ENCODE measurements around the gene DNAJB2. TPM values are rescaled to one million over a fixed set of nuclear protein-coding genes. Genes with fewer than 3 reads are reported as not detected.

Gene DNAJB2
- total RNA-seq, 2 experiments from 2014 or later: 49.9 to 58.7 TPM

- ChIA-PET POLR2A (interaction anchor here (1.2 to 6.0 kb wide), 2 partner anchors 11 to 14 kb away, joined by 3 to 28 read pairs; partner anchors contain the start of genes GLB1L and STK16), CTCF (ENCODE audit: unreplicated experiment) (no interaction called here)
- DNase-seq (ENCODE audit: low spot score): no peak
- H3K9me3 ChIP-seq (ENCODE audit: low read length): no peaks in the 10 kb centered on the region
- no peak for TF ChIP-seq EZH2phosphoT487 (IDR thresholded peaks at IDR 0.05; ENCODE audit: borderline replicate concordance, low read depth, low read length)
- no peak for TF ChIP-seq CTCF (conservative IDR thresholded peaks at IDR 0.05; ENCODE audit: low read length)
- no peaks in the 10 kb centered on the region for H4K20me1 ChIP-seq (ENCODE audit: insufficient read depth, low read length)
- peaks cover 78% of the 10 kb centered on the region for H3K36me3 ChIP-seq (ENCODE audit: insufficient read depth, low read length)
- H3K9me2 ChIP-seq (ENCODE audit: insufficient read depth, low read length): no peaks in the 10 kb centered on the region
- H3K4me1 ChIP-seq (ENCODE audit: insufficient read depth, low read length, poor library complexity, severe bottlenecking): peaks cover 8% of the 10 kb centered on the region
- BruUV-seq (replicated peaks): no TSS peak
- H3K4me2 ChIP-seq (ENCODE audit: low read length): no peak overlapping the region
- H2AFZ ChIP-seq (ENCODE audit: low read length): no peak overlapping the region
- H3K4me3 ChIP-seq (ENCODE audit: low read depth, low read length, poor library complexity, severe bottlenecking): no peak overlapping the region
- H3K79me2 ChIP-seq (ENCODE audit: insufficient read depth, low read depth, low read length): peaks cover 19% of the 10 kb centered on the region; the same call in 1 of the 2 replicates
- intact Hi-C loops (cut with micrococcal nuclease; ENCODE audit: unreplicated experiment): no loop called here
- no peak overlapping the region for H3K27ac ChIP-seq (ENCODE audit: low read depth, low read length, poor library complexity, severe bottlenecking)
Observed at GRCh38 chr2:219234331-219234730, 44.8 kb upstream of the DNAJB2 start.

GRCh38 chr2:219243291-219243761 is 35.8 kb upstream of the DNAJB2 start:
- BruUV-seq (replicated peaks): no TSS peak
- TF ChIP-seq CTCF (conservative IDR thresholded peaks at IDR 0.05; ENCODE audit: low read length) (no peak), EZH2phosphoT487 (IDR thresholded peaks at IDR 0.05; ENCODE audit: borderline replicate concordance, low read depth, low read length) (no peak)
- DNase-seq (ENCODE audit: low spot score): no peak
- intact Hi-C loops (cut with micrococcal nuclease; ENCODE audit: unreplicated experiment): no loop called here
- CTCF ChIA-PET (ENCODE audit: unreplicated experiment): no interaction called here
- Histone ChIP-seq H4K20me1 (ENCODE audit: insufficient read depth, low read length) (no peaks in the 10 kb centered on the region), H3K79me2 (ENCODE audit: insufficient read depth, low read depth, low read length) (peaks cover 25% of the 10 kb centered on the region; the same call in 1 of the 2 replicates), H3K4me2 (ENCODE audit: low read length) (no peak overlapping the region), H3K4me1 (ENCODE audit: insufficient read depth, low read length, poor library complexity, severe bottlenecking) (peaks cover 34% of the 10 kb centered on the region), H2AFZ (ENCODE audit: low read length) (no peak overlapping the region), H3K9me3 (ENCODE audit: low read length) (no peaks in the 10 kb centered on the region), H3K27ac (ENCODE audit: low read depth, low read length, poor library complexity, severe bottlenecking) (no peak overlapping the region), H3K9me2 (ENCODE audit: insufficient read depth, low read length) (no peaks in the 10 kb centered on the region), H3K4me3 (ENCODE audit: low read depth, low read length, poor library complexity, severe bottlenecking) (no peak overlapping the region), H3K36me3 (ENCODE audit: insufficient read depth, low read length) (peaks cover 30% of the 10 kb centered on the region)
- POLR2A ChIA-PET: no interaction called here

GRCh38 chr2:219244789-219245147 is 34.4 kb upstream of the DNAJB2 start:
- intact Hi-C loops (cut with micrococcal nuclease; ENCODE audit: unreplicated experiment): loop anchor here (1.0 kb wide), 1 partner anchor 37 kb away; no protein-coding TSS in a partner anchor
- Histone ChIP-seq H3K9me3 (ENCODE audit: low read length) (no peaks in the 10 kb centered on the region), H3K4me2 (ENCODE audit: low read length) (peak overlapping the region; percentile 93), H3K79me2 (ENCODE audit: insufficient read depth, low read depth, low read length) (peaks cover 31% of the 10 kb centered on the region; the same call in 1 of the 2 replicates), H3K9me2 (ENCODE audit: insufficient read depth, low read length) (no peaks in the 10 kb centered on the region), H3K4me1 (ENCODE audit: insufficient read depth, low read length, poor library complexity, severe bottlenecking) (peaks cover 48% of the 10 kb centered on the region), H4K20me1 (ENCODE audit: insufficient read depth, low read length) (no peaks in the 10 kb centered on the region), H3K36me3 (ENCODE audit: insufficient read depth, low read length) (peaks cover 27% of the 10 kb centered on the region), H3K27ac (ENCODE audit: low read depth, low read length, poor library complexity, severe bottlenecking) (peak overlapping the region; percentile 96), H3K4me3 (ENCODE audit: low read depth, low read length, poor library complexity, severe bottlenecking) (peak overlapping the region; percentile 84), H2AFZ (ENCODE audit: low read length) (peak overlapping the region; percentile 75; the same call in 1 of the 2 replicates)
- BruUV-seq (replicated peaks): no TSS peak
- CTCF ChIA-PET (ENCODE audit: unreplicated experiment): interaction anchor here (0.9 kb wide), 1 partner anchor 50 kb away, joined by 3 read pairs; no protein-coding TSS in a partner anchor
- POLR2A ChIA-PET: interaction anchor here (1.0 to 2.7 kb wide), 8 partner anchors 8 to 68 kb away, joined by 4 to 28 read pairs (median 8); partner anchors contain the start of genes ANKZF1, ATG9A, CNPPD1 and DNAJB2
- DNase-seq (ENCODE audit: low spot score): no peak
- TF ChIP-seq CTCF (conservative IDR thresholded peaks at IDR 0.05; ENCODE audit: low read length) (no peak), EZH2phosphoT487 (IDR thresholded peaks at IDR 0.05; ENCODE audit: borderline replicate concordance, low read depth, low read length) (no peak)

All from OCI-LY7 (cell line).